Stimulated activated CD8-positive, alpha-beta memory T cell treated with anti-CD3 and anti-CD28 coated beads, Interleukin-4, amount 100 ng/mL, for 24 hours (primary cell): ENCODE measurements around the gene PRKAA2.

Source experiments
- DNase-seq: peaks from one replicate; pipeline ENCODE4 v3.0.0-alpha.2; 2020; ENCODE audit warnings: low read depth

The PRKAA2 gene

DNA sequence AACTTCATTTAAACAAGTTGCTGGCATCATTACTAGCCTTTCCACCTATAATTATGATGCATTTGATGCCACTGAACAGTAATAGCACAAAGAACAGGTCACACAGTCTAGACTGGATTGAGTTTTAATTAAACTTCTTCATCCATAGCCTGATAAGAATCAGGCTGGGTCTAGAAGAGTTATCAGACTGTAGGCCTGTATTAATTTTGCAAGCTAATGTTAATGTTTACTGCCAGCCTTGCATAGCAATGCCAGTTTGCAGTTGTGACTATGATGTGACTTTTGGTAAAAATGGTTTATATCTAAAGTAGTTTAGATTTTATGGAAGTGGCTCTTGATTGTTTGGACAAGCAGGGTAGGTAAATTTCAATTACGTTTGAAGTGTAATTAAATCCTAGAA is 68.0 kb downstream of the PRKAA2 start:
- no peak for DNase-seq

DNA sequence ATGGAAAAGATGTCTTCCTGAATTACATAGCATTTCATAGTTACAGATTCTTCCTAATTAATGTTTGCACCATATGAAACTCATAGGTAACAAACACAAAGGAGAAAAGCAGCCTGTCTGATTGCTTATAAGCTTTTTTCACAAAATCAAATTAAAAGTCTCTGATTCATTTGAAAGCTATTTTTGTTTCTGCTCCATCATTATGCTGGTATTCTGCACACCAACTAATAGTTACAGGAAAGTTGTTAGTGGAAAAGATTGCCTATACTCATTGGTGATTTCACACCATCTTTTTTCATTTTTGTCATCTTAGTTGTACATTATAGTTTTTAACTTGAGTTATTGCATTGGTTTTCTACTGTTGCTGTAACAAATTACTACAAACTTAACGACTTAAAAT is 70.0 kb downstream of the PRKAA2 start:
- no peak for DNase-seq

DNA sequence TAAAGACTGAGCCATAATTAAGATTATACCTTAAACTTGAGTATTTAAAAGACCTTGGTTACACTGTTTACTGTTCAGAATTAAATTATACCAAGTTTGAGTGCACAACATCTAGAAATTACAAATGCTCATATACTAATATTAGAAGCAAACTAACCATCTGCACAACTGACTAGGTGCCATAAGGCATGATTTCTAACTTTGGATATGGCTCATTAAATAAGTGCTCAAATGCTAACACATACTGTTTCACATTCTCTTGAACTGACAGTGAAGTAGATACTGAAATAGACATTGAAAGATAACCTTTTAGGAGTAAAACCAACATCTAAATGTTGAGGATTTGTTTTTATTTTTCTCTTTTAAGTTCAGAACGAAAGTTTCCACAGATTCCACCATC is 74.1 kb downstream of the PRKAA2 start:
- no peak for DNase-seq

DNA sequence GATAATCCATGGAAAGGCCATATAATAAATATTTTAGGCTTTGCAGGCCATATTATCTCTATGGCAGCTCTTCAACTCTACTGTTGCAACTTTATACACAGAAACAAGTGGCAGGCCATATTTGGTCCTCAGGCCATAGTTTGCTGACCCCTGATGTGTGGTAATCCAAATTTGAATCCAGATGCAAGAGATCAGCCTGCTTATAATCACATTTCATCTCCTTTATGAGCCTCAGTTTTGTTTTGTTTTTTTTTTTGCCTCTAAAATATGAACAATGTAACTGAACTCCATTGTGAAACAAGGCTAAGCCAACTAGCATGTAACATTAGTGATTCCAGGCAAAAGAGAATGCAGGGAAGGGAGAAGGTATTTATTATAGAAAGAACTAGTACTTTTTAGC is 81.6 kb downstream of the PRKAA2 start:
- no peak for DNase-seq

DNA sequence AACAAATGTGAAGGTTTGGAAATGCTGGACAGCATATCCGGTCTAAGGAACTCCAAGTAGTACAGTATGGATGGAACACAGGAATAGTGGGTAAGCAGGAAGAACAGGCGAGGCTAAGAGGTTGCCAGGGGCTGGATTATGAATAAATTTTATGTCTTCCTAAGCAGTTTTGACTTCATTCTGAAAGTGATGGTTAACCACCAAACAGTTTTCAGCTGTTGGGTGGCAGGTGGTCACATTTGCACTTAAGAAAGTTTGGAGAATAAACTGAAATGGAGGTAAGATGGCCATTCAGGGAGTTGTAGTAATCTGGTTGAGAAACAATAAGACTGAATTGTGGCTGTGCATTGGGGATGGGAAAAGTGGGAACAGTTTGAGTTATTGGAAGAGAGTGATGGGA is 83.8 kb downstream of the PRKAA2 start:
- DNase-seq, result no peak

DNA sequence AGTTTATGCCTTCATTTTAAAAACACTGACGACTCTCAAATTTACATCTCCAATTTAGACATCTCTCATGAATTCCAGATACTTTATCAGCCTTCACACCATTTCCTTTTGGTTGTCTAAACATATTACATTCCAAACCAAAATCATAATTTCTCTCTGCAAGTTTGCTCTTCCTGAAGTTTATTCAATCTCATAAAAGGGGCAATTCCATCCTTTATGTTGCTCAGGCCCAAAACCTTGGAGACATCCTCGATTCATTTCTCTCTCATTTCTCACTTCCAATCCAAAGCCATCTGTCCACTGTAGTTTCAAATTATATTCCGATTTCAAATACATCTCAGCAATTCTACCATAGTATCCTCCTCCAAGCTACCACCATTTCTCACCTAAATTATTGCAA is 100.1 kb downstream of the PRKAA2 start:
- DNase-seq, result no peak

DNA sequence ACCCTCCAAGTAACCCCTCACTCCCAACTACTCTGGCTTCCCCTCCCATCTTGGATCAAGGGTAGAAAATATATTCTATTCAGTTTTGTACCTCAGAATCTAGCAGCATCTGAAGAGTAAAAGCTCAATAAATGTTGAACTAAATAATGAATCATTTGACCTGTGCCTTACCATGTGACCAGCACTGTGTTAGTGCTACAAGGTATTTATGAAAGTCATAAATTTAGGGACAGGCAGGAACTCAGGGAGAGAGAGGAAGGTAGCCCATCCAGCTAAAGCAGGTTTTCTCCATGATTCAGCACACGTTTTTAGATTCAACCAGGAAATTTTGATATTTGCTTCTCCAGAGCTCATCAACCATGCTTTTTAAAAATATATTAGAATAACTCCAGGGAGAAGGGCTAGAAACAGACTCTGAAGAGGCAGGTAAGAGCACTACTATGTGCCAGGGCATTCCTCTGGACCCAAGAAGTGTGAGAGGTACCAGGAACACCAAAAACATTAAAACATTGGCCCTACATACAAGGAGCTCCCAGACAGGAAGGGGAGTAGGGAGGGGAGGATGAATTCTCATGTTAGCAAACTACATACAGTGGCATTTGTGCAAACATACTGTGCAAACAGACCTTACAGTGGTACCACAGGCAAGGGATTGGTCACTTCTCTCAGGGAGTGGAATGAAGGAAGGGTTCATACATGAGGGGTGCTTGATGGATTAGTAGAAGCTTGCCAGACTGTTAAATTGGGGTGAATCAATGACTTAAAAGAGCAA is 109.8 kb downstream of the PRKAA2 start:
- no peak for DNase-seq

DNA sequence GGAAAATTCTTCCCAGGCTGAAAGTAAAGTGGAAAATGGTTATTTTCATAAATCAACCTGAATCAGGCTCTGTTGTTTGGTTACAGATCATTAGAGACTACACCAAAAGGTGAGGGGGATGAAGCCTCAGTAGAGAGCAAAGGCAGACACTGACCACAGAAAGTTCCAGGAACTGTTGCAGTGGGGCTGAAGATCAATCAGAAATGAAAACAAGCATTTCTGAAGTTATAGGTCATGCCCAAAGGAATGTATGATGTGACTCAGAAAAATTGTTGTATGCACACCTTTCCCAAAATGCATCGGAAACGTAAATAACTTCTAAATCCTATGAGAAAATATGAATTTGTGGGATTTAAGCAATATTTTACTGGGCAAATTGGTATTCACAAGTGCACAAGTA is 110.8 kb downstream of the PRKAA2 start:
- no peak for DNase-seq

DNA sequence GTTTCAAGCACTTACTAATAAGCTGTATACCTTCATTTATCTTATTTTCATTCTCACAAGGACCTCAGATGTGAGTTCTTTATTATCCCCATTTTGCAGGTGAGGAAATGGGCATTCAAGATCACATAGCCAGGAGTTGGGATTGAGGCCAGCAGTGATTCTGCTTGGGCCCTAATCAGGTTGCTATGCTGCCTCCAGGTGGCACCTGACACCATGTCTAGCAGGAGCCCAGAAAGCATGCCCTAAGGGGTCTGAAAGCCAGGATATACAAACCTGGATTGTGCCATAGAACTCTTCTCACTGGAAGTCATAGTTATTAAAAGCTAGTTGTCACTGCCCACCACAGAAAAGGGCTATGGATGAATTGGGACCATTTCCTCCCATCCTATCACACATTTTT is 113.0 kb downstream of the PRKAA2 start:
- DNase-seq, result no peak

DNA sequence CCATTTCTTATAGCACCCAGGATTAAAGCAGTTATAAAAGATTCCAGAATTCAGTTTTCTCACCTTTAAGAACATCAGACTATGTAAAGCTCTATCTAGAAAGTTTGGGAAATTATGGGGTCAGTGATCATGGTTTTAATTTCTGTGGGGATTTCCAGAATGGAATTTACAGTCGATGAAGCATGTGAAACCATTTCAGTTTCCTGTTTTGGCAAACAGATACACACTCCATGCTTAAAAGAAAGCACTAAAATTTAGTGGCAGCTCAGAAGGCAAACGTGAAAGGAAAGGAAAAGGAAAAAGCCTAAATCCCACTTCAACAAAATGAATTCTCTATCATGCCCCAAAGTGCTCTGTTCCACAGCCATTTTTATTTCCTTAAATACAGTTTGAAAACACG is 113.7 kb downstream of the PRKAA2 start:
- DNase-seq, result no peak
